ENCODE measurements around the gene DCTN3. TPM values are rescaled to one million over a fixed set of nuclear protein-coding genes. Genes with fewer than 3 reads are reported as not detected.

DCTN3 gene
- total and polyA plus RNA-seq, 4 experiments from 2014 or later: 57.8 to 144 (median 87.0) TPM

DNA sequence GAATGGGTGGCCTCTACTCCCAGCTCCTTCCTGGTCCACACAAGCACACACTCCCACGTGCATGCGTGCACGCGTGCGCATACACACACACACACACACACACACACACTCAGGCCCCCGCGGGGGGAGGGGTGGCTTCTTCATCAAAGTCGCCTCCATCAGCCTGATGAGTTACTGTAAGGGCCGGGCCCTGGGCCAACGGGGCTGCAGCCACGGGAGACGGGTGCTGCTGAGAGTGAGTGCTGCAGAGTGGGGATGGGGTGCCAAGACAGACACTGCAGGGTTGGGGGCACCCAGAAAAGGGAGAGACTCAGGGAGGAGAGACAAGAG is 48.8 kb downstream of the DCTN3 start:
- DNase-seq: no peak
- CTCF ChIA-PET (ENCODE audit: partially characterized antibody): no interaction called here
- Mint-ChIP-seq H3K4me1 (peaks cover 0 to 7% (median 0%) of the 10 kb centered on the region in 4 donors), H3K27me3 (peaks cover 32 to 48% of the 10 kb centered on the region in 2 donors), H3K27ac (no peak overlapping the region), H3K9me3 (no peaks in the 10 kb centered on the region), H3K36me3 (no peaks in the 10 kb centered on the region), H3K4me3 (no peak overlapping the region)
- Histone ChIP-seq H3K9me3 (ENCODE audit: control insufficient read depth in 1 of 2, low read length in 2 of 2) (no peaks in the 10 kb centered on the region), H3K27ac (ENCODE audit: low read depth, low read length) (no peak overlapping the region), H3K27me3 (ENCODE audit: insufficient read depth, low read length) (no peaks in the 10 kb centered on the region), H3K4me3 (ENCODE audit: low read length in 2 of 2) (no peak overlapping the region), H3K36me3 (ENCODE audit: insufficient read depth, low read length) (no peaks in the 10 kb centered on the region), H3K4me1 (ENCODE audit: insufficient read depth, low read length) (no peaks in the 10 kb centered on the region)
- intact Hi-C loops (cut with micrococcal nuclease): no loop called here
- POLR2A ChIA-PET (ENCODE audit: partially characterized antibody): no interaction called here

DNA sequence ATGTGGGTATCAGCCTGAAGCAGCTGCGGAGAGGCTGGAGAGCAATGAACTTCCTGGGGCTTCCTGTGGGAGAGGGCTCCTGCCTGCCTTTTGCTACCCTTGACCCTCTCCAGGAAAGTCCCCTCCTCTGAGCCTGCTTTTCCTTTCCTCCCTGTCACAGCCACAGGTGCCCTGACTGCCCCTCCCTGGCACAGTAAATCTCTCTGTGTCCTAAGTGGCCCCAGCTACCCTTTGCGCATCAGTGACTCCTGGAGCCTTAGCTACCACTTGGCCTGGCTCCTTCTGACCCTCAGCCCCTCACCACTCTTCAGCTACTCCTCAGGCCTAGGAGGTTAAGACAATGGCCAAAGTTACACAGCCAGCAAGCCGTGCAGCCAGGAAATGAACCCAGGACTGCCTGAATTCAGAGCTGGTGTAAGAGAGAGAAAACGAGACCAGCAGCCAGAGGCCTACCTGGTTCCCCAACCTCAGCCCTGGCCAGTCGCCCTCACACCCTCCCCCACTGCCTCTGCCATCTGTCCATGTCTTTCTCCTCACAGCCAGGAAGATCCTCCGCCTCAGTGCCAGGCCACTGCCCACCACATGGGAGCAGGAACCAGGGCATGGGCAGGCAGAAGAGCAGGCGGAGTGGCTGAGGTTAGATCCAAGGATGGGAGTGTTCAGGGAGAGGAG is 49.4 kb downstream of the DCTN3 start:
- H3K27ac ChIP-seq (ENCODE audit: low read depth, low read length): no peak overlapping the region

DNA sequence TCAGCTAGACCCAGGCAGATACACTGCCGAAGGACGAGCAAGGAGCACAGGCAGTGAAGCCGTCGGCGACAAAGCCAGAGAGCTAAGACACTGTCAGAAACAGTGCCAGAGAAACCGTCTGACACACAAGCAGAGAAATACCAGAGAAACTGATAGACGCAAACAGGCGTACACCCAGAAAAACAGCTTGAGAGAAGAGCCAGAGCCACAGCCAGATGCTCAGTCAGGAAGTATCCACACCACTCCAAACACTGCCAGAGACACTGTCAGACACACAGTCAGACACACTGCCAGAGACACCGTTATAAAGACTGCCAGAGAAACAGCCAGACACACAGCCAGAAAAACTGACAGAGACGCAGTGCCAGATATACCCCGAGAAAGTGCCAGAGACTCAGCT is 49.9 kb downstream of the DCTN3 start:
- H3K27me3 Mint-ChIP-seq: peaks cover 25 to 46% of the 10 kb centered on the region in 2 donors
- no peaks in the 10 kb centered on the region for H3K36me3 ChIP-seq (ENCODE audit: insufficient read depth, low read length)

More for the DNA sequence above, 49.4 kb downstream of the DCTN3 start:
- Histone ChIP-seq H3K9me3 (ENCODE audit: control insufficient read depth in 1 of 2, low read length in 2 of 2) (no peaks in the 10 kb centered on the region), H3K4me3 (ENCODE audit: low read length in 2 of 2) (no peak overlapping the region), H3K36me3 (ENCODE audit: insufficient read depth, low read length) (no peaks in the 10 kb centered on the region), H3K27me3 (ENCODE audit: insufficient read depth, low read length) (no peaks in the 10 kb centered on the region), H3K4me1 (ENCODE audit: insufficient read depth, low read length) (no peaks in the 10 kb centered on the region)
- Mint-ChIP-seq H3K27me3 (peaks cover 27 to 45% of the 10 kb centered on the region in 2 donors), H3K9me3 (no peaks in the 10 kb centered on the region), H3K4me3 (no peak overlapping the region), H3K36me3 (no peaks in the 10 kb centered on the region), H3K4me1 (peaks cover 0 to 2% (median 0%) of the 10 kb centered on the region in 4 donors), H3K27ac (no peak overlapping the region)
- DNase-seq: no peak
- ChIA-PET POLR2A (ENCODE audit: partially characterized antibody) (no interaction called here), CTCF (ENCODE audit: partially characterized antibody) (interaction anchor here (0.6 kb wide), 1 partner anchor 1333 kb away, joined by 3 read pairs; no protein-coding TSS in a partner anchor)
- intact Hi-C loops (cut with micrococcal nuclease): no loop called here

DNA sequence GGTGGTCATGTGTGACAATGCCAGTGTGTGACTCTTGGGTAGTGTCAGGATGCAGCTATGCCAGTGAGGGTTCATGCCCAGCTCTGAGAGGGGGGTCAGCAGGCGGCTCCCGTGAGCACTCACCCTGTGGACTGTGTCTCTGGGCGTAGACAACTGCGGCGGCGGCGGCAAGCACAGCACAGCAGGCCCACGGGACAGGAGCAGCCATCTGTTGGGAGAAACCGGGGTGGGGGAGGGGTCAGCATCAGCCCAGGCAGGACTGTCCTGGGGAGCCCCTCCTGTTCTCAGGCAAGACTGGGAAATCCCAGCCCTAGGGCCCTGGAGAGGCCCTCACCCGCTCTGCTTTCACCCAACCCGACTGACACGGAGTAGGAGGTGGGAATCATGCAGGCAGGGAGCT is 51.5 kb downstream of the DCTN3 start:
- no peaks in the 10 kb centered on the region for H3K4me1 ChIP-seq (ENCODE audit: insufficient read depth, low read length)
- no peak overlapping the region for H3K4me3 ChIP-seq (ENCODE audit: low read length in 2 of 2)
- CTCF ChIA-PET (ENCODE audit: partially characterized antibody): no interaction called here
- H3K9me3 ChIP-seq (ENCODE audit: control insufficient read depth in 1 of 2, low read length in 2 of 2): no peaks in the 10 kb centered on the region
- no peak for DNase-seq
- POLR2A ChIA-PET (ENCODE audit: partially characterized antibody): no interaction called here
- H3K36me3 Mint-ChIP-seq: no peaks in the 10 kb centered on the region
- no peak overlapping the region for H3K27ac ChIP-seq (ENCODE audit: low read depth, low read length)
- no peaks in the 10 kb centered on the region for H3K36me3 ChIP-seq (ENCODE audit: insufficient read depth, low read length)
- no peak overlapping the region for H3K27ac Mint-ChIP-seq
- H3K27me3 ChIP-seq (ENCODE audit: insufficient read depth, low read length): no peaks in the 10 kb centered on the region
- no peaks in the 10 kb centered on the region for H3K4me1 Mint-ChIP-seq
- H3K27me3 Mint-ChIP-seq: peaks cover 23 to 46% of the 10 kb centered on the region in 2 donors
- no peaks in the 10 kb centered on the region for H3K9me3 Mint-ChIP-seq
- H3K4me3 Mint-ChIP-seq: no peak overlapping the region
- intact Hi-C loops (cut with micrococcal nuclease): no loop called here

More for the DNA sequence above, 49.9 kb downstream of the DCTN3 start:
- no peaks in the 10 kb centered on the region for H3K9me3 ChIP-seq (ENCODE audit: control insufficient read depth in 1 of 2, low read length in 2 of 2)
- intact Hi-C loops (cut with micrococcal nuclease): no loop called here
- H3K9me3 Mint-ChIP-seq: no peaks in the 10 kb centered on the region
- H3K27ac ChIP-seq (ENCODE audit: low read depth, low read length): no peak overlapping the region
- H3K27ac Mint-ChIP-seq: no peak overlapping the region
- DNase-seq: no peak
- POLR2A ChIA-PET (ENCODE audit: partially characterized antibody): no interaction called here
- no peaks in the 10 kb centered on the region for H3K4me1 ChIP-seq (ENCODE audit: insufficient read depth, low read length)
- H3K27me3 ChIP-seq (ENCODE audit: insufficient read depth, low read length): no peaks in the 10 kb centered on the region
- no peaks in the 10 kb centered on the region for H3K36me3 Mint-ChIP-seq
- CTCF ChIA-PET (ENCODE audit: partially characterized antibody): interaction anchor here (0.6 kb wide), 1 partner anchor 1333 kb away, joined by 3 read pairs; no protein-coding TSS in a partner anchor
- no peak overlapping the region for H3K4me3 ChIP-seq (ENCODE audit: low read length in 2 of 2)
- no peaks in the 10 kb centered on the region for H3K4me1 Mint-ChIP-seq
- no peak overlapping the region for H3K4me3 Mint-ChIP-seq

DNA sequence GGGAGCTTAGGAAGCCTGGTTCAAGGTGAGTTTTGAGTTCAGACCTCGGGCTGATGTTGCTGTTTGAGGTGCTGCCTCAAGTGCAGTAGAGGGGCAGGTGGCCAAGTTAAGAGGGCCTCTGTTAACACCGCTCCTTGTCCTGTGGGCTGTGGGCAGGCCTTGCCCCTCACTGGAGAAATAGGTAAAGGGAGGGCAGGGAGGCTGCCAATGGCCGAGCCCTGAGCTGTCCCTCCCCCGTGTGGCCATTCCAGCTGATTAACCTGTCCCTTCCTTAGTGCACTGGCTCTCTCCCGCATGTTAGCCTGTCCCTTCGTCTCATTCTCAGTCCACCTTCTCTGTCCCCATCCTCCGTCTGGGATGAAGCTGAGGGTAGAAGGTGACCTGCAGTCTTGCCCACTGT is 52.2 kb downstream of the DCTN3 start:
- H3K36me3 Mint-ChIP-seq: no peaks in the 10 kb centered on the region
- no peak overlapping the region for H3K4me3 ChIP-seq (ENCODE audit: low read length in 2 of 2)
- H3K4me3 Mint-ChIP-seq: no peak overlapping the region
- CTCF ChIA-PET (ENCODE audit: partially characterized antibody): no interaction called here
- no peak overlapping the region for H3K27ac ChIP-seq (ENCODE audit: low read depth, low read length)
- no peaks in the 10 kb centered on the region for H3K4me1 ChIP-seq (ENCODE audit: insufficient read depth, low read length)
- peaks cover 20 to 51% of the 10 kb centered on the region in 2 donors for H3K27me3 Mint-ChIP-seq
- no peaks in the 10 kb centered on the region for H3K9me3 ChIP-seq (ENCODE audit: control insufficient read depth in 1 of 2, low read length in 2 of 2)
- DNase-seq: no peak
- peaks cover 0 to under 1% (median 0%) of the 10 kb centered on the region in 8 donors for H3K9me3 Mint-ChIP-seq
- H3K27me3 ChIP-seq (ENCODE audit: insufficient read depth, low read length): no peaks in the 10 kb centered on the region
- intact Hi-C loops (cut with micrococcal nuclease): no loop called here
- H3K36me3 ChIP-seq (ENCODE audit: insufficient read depth, low read length): no peaks in the 10 kb centered on the region
- peaks cover 0 to 2% (median 0%) of the 10 kb centered on the region in 4 donors for H3K4me1 Mint-ChIP-seq
- POLR2A ChIA-PET (ENCODE audit: partially characterized antibody): no interaction called here
- no peak overlapping the region for H3K27ac Mint-ChIP-seq

DNA sequence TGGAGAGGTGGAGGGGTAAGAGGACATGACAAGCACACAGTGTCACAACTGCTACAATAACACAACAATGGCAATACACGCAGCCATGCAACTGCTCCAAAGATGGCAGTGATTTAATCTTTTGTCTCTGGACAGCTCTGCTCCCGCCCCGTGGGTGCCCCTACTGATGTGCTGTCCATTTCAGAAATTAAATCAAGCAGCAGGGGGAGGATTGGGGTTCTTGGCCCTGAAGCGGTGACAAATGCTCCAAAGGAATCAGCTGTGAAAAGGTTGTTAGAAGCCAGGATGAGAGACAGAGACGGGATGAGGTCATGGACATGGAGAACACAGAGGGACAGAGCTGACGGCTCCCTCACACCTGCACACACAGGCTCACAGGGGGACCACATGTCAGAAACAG is 53.3 kb downstream of the DCTN3 start:
- CTCF ChIA-PET (ENCODE audit: partially characterized antibody): no interaction called here

DNA sequence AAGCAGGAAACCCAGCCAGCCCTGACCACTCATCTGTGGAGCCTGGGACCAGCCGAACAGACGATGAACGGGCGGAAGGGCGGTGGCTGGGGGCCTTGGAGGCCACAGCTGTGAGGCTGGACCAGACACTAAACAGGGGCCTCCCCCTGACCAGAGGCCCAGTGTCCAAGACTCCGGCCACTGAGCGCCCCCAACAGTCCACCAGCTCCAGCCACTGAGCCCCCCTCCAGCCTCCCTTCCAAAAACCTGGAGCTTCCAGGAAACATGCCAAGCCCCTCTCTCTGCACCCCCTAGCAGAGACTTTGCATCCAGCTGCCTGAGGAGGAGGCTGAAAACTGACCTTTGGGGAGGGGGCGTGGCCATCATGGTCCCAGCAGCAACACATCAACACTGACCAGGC is 54.0 kb downstream of the DCTN3 start:
- ChIA-PET POLR2A (ENCODE audit: partially characterized antibody) (no interaction called here), CTCF (ENCODE audit: partially characterized antibody) (no interaction called here)
- H3K4me3 Mint-ChIP-seq: no peak overlapping the region
- Histone ChIP-seq H3K27ac (ENCODE audit: low read depth, low read length) (no peak overlapping the region), H3K4me1 (ENCODE audit: insufficient read depth, low read length) (no peaks in the 10 kb centered on the region), H3K36me3 (ENCODE audit: insufficient read depth, low read length) (no peaks in the 10 kb centered on the region), H3K9me3 (ENCODE audit: control insufficient read depth in 1 of 2, low read length in 2 of 2) (no peaks in the 10 kb centered on the region), H3K27me3 (ENCODE audit: insufficient read depth, low read length) (no peaks in the 10 kb centered on the region), H3K4me3 (ENCODE audit: low read length in 2 of 2) (no peak overlapping the region)
- H3K27ac Mint-ChIP-seq: no peak overlapping the region
- intact Hi-C loops (cut with micrococcal nuclease): no loop called here
- peaks cover 0 to 2% (median 0%) of the 10 kb centered on the region in 4 donors for H3K4me1 Mint-ChIP-seq
- DNase-seq: no peak
- peaks cover 0 to 16% (median 2%) of the 10 kb centered on the region in 8 donors for H3K9me3 Mint-ChIP-seq
- peaks cover 20 to 53% of the 10 kb centered on the region in 2 donors for H3K27me3 Mint-ChIP-seq
- H3K36me3 Mint-ChIP-seq: no peaks in the 10 kb centered on the region

More for the DNA sequence above, 53.3 kb downstream of the DCTN3 start:
- Mint-ChIP-seq H3K36me3 (no peaks in the 10 kb centered on the region), H3K4me3 (no peak overlapping the region), H3K4me1 (peaks cover 0 to 2% (median 0%) of the 10 kb centered on the region in 4 donors), H3K27me3 (peaks cover 20 to 53% of the 10 kb centered on the region in 2 donors), H3K9me3 (peaks cover 0 to 11% (median under 1%) of the 10 kb centered on the region in 8 donors), H3K27ac (no peak overlapping the region)
- Histone ChIP-seq H3K9me3 (ENCODE audit: control insufficient read depth in 1 of 2, low read length in 2 of 2) (no peaks in the 10 kb centered on the region), H3K36me3 (ENCODE audit: insufficient read depth, low read length) (no peaks in the 10 kb centered on the region), H3K27ac (ENCODE audit: low read depth, low read length) (no peak overlapping the region), H3K27me3 (ENCODE audit: insufficient read depth, low read length) (no peaks in the 10 kb centered on the region), H3K4me3 (ENCODE audit: low read length in 2 of 2) (no peak overlapping the region), H3K4me1 (ENCODE audit: insufficient read depth, low read length) (no peaks in the 10 kb centered on the region)
- intact Hi-C loops (cut with micrococcal nuclease): no loop called here
- DNase-seq: no peak
- POLR2A ChIA-PET (ENCODE audit: partially characterized antibody): no interaction called here
